GM12878 (cell line): ENCODE data around the gene GRAMD1B. TPM values are rescaled to one million over a fixed set of nuclear protein-coding genes. Genes with fewer than 3 reads are reported as not detected.

Source experiments
- ATAC-seq: fragments of 200-7000 bp; cut with Tn5 transposase; 3 replicates; pipeline ENCODE4 v1.9.1; 2020; ENCODE audit warnings: mild to moderate bottlenecking, moderate library complexity
- BruUV-seq: library from RNA; stranded (reverse); fragments of 400-500 nt; replicated peaks from 2 replicates; lab custom pipeline; 2021; lab: Mats Ljungman, UMichigan
- CTCF ChIA-PET: fragments of 300-600 bp; sonication (Branson Sonifier 250); formaldehyde crosslinking; extraction: SDS; loops from one replicate; lab custom pipeline; 2021; ENCODE audit warnings: inconsistent platforms; lab: Yijun Ruan, JAX
- POLR2A ChIA-PET: fragments of 350-600 bp; formaldehyde crosslinking; extraction: SDS; loops from one replicate; lab custom pipeline; 2021; ENCODE audit warnings: inconsistent platforms; lab: Charles Lee
- RAD21 ChIA-PET: fragments of 300-600 bp; sonication (Branson Sonifier 250); formaldehyde crosslinking; loops from one replicate; lab custom pipeline; 2023; ENCODE audit warnings: antibody characterized with exemption; ENCODE audit not compliant: unreplicated experiment; lab: Charles Lee
- SMC1A ChIA-PET: fragments of 300-600 bp; sonication (Branson Sonifier 250); formaldehyde crosslinking; loops from one replicate; lab custom pipeline; 2023; ENCODE audit not compliant: unreplicated experiment, uncharacterized antibody; lab: Charles Lee
- DNase-seq: peaks from one replicate; pipeline ENCODE4 v3.0.0-alpha.2; 2011; ENCODE audit warnings: low read depth, low spot score
- FAIRE-seq: peaks from 3 replicates; lab custom pipeline; 2011; peaks lifted over from hg19 to GRCh38; lab: Jason Lieb, UNC
- H2AFZ ChIP-seq: 2 replicates; pipeline ENCODE4 v1.6.0; 2011; ENCODE audit warnings: low read depth, low read length, control low read depth; ENCODE audit not compliant: control insufficient read depth
- H3K27ac ChIP-seq: 2 replicates; pipeline ENCODE4 v1.5.1; 2011; ENCODE audit warnings: control low read depth; ENCODE audit not compliant: control insufficient read depth, insufficient read depth
- H3K27me3 ChIP-seq, 2 experiments: replicated peaks in 1 of 2; 2 replicates each; pipeline versions ENCODE4 v1.6.0 to v1.6.1; 2011; ENCODE audit warnings: low read length in 1 of 2; ENCODE audit not compliant: control insufficient read depth in 2 of 2, insufficient read depth in 2 of 2
- H3K36me3 ChIP-seq, 2 experiments: 2 replicates each; pipeline ENCODE4 v1.5.1; 2011; ENCODE audit warnings: low read length in 1 of 2; ENCODE audit not compliant: control insufficient read depth in 2 of 2, insufficient read depth in 2 of 2
- H3K4me1 ChIP-seq: 2 replicates; pipeline ENCODE4 v1.6.1; 2011; ENCODE audit warnings: mild to moderate bottlenecking, low read length, moderate library complexity, mixed read lengths; ENCODE audit not compliant: control insufficient read depth, insufficient read depth
- H3K4me2 ChIP-seq: 2 replicates; pipeline ENCODE4 v1.6.0; 2011; ENCODE audit warnings: control low read depth; ENCODE audit not compliant: control insufficient read depth, insufficient read depth
- H3K4me3 ChIP-seq: fragments of 200-600 bp; sonication (generic); 2 replicates; pipeline ENCODE4 v1.5.1; 2016
- H3K79me2 ChIP-seq: 2 replicates; pipeline ENCODE4 v1.6.0; 2011; ENCODE audit warnings: low read length; ENCODE audit not compliant: control insufficient read depth, insufficient read depth
- H3K9ac ChIP-seq: 2 replicates; pipeline ENCODE4 v1.8.0; 2011; ENCODE audit warnings: low read length, control low read depth, mixed read lengths; ENCODE audit not compliant: control insufficient read depth, insufficient read depth
- H3K9me3 ChIP-seq: replicated peaks from 3 replicates; pipeline ENCODE4 v1.5.1; 2011; ENCODE audit warnings: mild to moderate bottlenecking, low read length; ENCODE audit not compliant: control insufficient read depth, insufficient read depth
- H4K20me1 ChIP-seq: 2 replicates; pipeline ENCODE4 v1.6.0; 2011; ENCODE audit not compliant: control insufficient read depth, insufficient read depth
- ATF7 ChIP-seq: fragments of 450-650 bp; IDR thresholded peaks from 2 replicates; pipeline ENCODE4 v1.6.1; 2016; ENCODE audit warnings: low read depth, mild to moderate bottlenecking
- BCLAF1 ChIP-seq: fragments of 450-650 bp; IDR thresholded peaks from 2 replicates; pipeline ENCODE4 v1.6.1; 2017; ENCODE audit warnings: antibody characterized with exemption, mild to moderate bottlenecking, moderate library complexity
- CUX1 ChIP-seq: IDR thresholded peaks from 2 replicates; pipeline ENCODE4 v1.6.1; 2012; ENCODE audit warnings: improper control_type of control experiment, low read depth, low read length; ENCODE audit not compliant: insufficient replicate concordance
- E2F4 ChIP-seq: IDR thresholded peaks from 2 replicates; pipeline ENCODE4 v1.6.1; 2012; ENCODE audit warnings: low read depth, low read length, improper control_type of control experiment
- IKZF2 ChIP-seq, 2 experiments: fragments of 450-650 bp; IDR thresholded peaks; 2 replicates each; pipeline ENCODE4 v1.6.1; 2017; ENCODE audit warnings: mild to moderate bottlenecking in 2 of 2, moderate library complexity in 2 of 2
- NR2F1 ChIP-seq: fragments of 450-650 bp; conservative IDR thresholded peaks from 2 replicates; pipeline ENCODE4 v1.6.1; 2017; ENCODE audit warnings: mild to moderate bottlenecking
- PAX8 ChIP-seq: fragments of 450-650 bp; IDR thresholded peaks from 2 replicates; pipeline ENCODE4 v1.6.1; 2017; ENCODE audit warnings: mild to moderate bottlenecking, moderate library complexity
- SMAD5 ChIP-seq: IDR thresholded peaks from 2 replicates; pipeline ENCODE4 v1.6.1; 2016; ENCODE audit warnings: antibody characterized with exemption, low read depth
- SP1 ChIP-seq: IDR thresholded peaks from one replicate; pipeline ENCODE4 v1.6.1; 2011; ENCODE audit warnings: low read depth, low read length
- USF1 ChIP-seq: IDR thresholded peaks from 2 replicates; pipeline ENCODE4 v1.6.1; 2011; ENCODE audit warnings: borderline replicate concordance, low read depth, mild to moderate bottlenecking, moderate library complexity, mixed read lengths, low read length; ENCODE audit not compliant: insufficient read depth; ENCODE audit errors: extremely low read length
- WGBS: methylation state at CpG from one replicate; pipeline ENCODE4 v1.1.6; 2016; ENCODE audit warnings: low lambda C conversion rate; ENCODE audit not compliant: insufficient replicate concordance, insufficient coverage; ENCODE audit errors: missing lambda C conversion rate; 5-methylcytosine and 5-hydroxymethylcytosine counted together
- in situ Hi-C: fragments of 300-500 bp; cut with MboI; formaldehyde crosslinking; loops from 9 replicates; pipeline ENCODE4 v1.14.3; 2018; ENCODE audit warnings: mixed read lengths
- intact Hi-C: fragments of 100-400 bp; cut with micrococcal nuclease; formaldehyde crosslinking; loops from one replicate; pipeline ENCODE4 v1.14.2; 2022; ENCODE audit not compliant: unreplicated experiment
- polyA plus RNA-seq, 11 experiments: library from polyadenylated mRNA; depleted of rRNA in 4 of 11; unstranded in 6 of 11; stranded (reverse) in 5 of 11; fragments of >200 nt; fragmentation: Nextera tagmentation in 4 of 11; fragmentation: Illumina TruSeq in 1 of 11; extraction: Ambion mirVana in 4 of 11; extraction: Trizol in 1 of 11; gene quantifications; 1 replicate in 1 of 11; 2 replicates in 10 of 11; pipeline versions ENCODE4 v1.2.1 to v1.2.3, GENCODE V29; 2011 to 2016; ENCODE audit warnings: inconsistent platforms in 2 of 11, missing spikeins in 2 of 11, low read depth in 1 of 11
- total RNA-seq, 4 experiments: library from RNA; depleted of rRNA in 3 of 4; stranded (reverse); fragments of >200 nt in 3 of 4; fragmentation: Illumina TruSeq in 1 of 4; extraction: Trizol in 1 of 4; gene quantifications; 2 replicates each; pipeline versions ENCODE4 v1.2.1 to v1.2.3, GENCODE V29; 2013 to 2021

The GRAMD1B gene
- total and polyA plus RNA-seq, 10 of the 15 experiments (the other 5 are each of a cell fraction or from before 2014, with no cell fraction given): 1.9 to 49.1 (median 26.9) TPM

- TF ChIP-seq E2F4 (no peak), PAX8 (no peak), SP1 (no peak), NR2F1 (no peak), ATF7 (no peak)
These were observed 138.3 kb downstream of the GRAMD1B start (continued) for GRCh38 chr11:123568367-123568870.

- POLR2A ChIA-PET: interaction anchor here (0.6 kb wide), 1 partner anchor 75 kb away, joined by 4 read pairs; no protein-coding TSS in a partner anchor
- Histone ChIP-seq H2AFZ (no peak overlapping the region), H3K79me2 (no peaks in the 10 kb centered on the region), H4K20me1 (peaks cover 4% of the 10 kb centered on the region; the same call in 1 of the 2 replicates), H3K4me3 (no peak overlapping the region), H3K9ac (no peak overlapping the region), H3K9me3 (no peaks in the 10 kb centered on the region), H3K27me3 (no peaks in the 10 kb centered on the region), H3K4me2 (no peak overlapping the region), H3K4me1 (no peaks in the 10 kb centered on the region), H3K36me3 (no peaks in the 10 kb centered on the region), H3K27ac (no peak overlapping the region)
- no peak for ATAC-seq
- FAIRE-seq: no peak
- intact Hi-C loops (no loop called here), in situ Hi-C loops (no loop called here)
- DNase-seq: no peak
- WGBS: 37% methylated on average over 5 of the region's 5 CpGs
- RAD21 ChIA-PET: no interaction called here
- CTCF ChIA-PET: interaction anchor here (5.4 kb wide), 1 partner anchor 7 kb away, joined by 33 read pairs; no protein-coding TSS in a partner anchor
- SMC1A ChIA-PET: interaction anchor here (0.9 to 1.1 kb wide), 2 partner anchors 12 to 22 kb away, joined by 3 to 4 read pairs; no protein-coding TSS in a partner anchor
- BruUV-seq: no TSS peak
- TF ChIP-seq USF1 (no peak), CUX1 (no peak), IKZF2 (IDR thresholded peaks at IDR 0.05) (no peak), BCLAF1 (no peak), E2F4 (no peak), SMAD5 (no peak)
These were observed 139.3 kb downstream of the GRAMD1B start for GRCh38 chr11:123569393-123569792.
